OCI-M1 (cell line): ENCODE measurements around the gene STYXL1.

Experiments
- DNase-seq: peaks from one replicate; lab custom pipeline; 2025; lab: John Stamatoyannopoulos, UW

The STYXL1 gene

DNA sequence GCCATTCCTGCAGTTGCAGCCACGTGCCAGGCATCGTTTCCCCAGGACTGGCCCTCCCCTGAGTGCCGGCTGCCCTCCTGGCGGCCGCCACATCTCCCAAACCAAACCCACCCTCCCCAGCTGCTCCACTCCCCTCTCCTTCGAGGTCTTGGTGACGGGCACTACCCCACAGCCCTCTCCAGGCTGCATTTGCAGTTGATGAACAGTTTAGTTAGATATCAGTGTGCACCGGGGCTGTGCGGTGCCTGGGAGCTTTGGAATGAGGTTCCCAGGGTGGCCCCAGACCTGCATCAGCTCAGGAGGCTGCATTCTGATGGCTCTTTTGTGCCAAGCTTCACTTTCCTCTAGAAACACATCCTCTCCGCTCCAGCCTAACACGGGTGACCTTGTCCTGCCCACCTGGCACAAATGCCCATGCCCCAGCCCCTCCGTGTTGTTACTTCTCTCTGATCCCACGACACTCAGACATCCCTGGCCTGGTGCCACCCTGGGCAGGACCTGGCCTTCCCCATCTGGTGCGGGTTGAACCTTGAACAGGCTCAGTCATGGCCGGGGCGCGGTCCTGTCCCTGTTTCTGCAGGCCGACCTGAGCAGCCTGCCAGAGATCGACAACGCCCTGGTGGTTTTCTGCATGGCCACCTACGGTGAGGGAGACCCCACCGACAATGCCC lies 67.9 kb downstream of the STYXL1 start:
- no peak for DNase-seq

DNA sequence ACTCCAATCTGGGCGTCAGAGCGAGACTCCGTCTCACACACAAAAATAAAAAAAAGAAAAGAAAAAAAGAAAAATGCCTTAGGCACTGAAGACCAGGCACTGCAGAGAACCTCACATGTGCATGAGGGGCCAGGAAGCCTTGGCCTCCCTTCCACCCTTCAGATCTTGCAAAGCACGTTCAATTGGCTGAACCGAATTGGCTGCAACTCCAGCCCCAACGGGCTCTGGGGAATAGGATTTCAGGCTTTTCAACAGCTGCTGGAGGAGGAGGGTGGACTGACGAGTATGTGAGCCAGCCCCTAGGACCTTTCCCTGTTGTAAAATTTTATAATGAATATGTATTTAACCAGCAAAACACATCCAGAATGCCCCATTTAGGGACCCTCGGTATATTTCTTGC lies 70.1 kb downstream of the STYXL1 start:
- no peak for DNase-seq

DNA sequence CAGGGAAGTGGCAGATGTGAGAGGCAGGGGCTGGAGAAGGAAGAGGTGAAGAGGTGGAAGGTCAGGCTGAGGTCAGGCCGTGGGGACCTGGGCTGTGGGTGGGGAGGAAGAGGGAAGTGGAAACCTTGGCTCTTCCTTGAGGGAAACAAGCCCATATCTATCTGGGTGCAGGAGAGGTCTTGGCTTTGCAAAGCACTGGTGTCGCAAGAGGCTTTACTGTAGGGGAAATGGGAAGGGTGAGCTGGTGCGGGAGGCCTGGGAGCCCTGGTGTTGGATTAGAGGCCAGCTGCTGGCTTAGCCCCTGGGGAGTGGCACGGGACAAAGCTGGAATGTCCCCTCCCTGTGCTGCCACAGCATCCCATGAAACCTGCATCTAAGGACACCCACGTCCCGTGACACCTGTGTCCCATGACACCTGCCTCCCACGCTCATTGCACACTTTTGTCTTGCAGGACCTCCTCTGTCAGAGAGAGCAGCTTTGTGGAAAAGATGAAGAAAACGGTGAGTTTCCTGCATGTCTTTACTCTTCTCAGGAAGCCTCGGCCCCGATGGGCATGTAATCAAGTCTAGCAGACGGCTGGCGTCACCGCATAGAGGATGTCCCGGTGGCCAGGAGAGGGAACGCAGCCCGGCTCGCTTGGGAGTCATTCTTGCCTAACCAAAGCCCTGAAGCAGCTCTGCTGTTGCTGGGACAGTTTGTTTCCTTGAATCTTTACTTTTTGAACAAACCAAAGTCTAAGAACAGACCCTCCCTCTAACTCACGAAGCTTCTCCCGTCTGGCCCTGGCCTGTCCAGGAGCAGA lies 75.6 kb downstream of the STYXL1 start:
- DNase-seq = no peak

DNA sequence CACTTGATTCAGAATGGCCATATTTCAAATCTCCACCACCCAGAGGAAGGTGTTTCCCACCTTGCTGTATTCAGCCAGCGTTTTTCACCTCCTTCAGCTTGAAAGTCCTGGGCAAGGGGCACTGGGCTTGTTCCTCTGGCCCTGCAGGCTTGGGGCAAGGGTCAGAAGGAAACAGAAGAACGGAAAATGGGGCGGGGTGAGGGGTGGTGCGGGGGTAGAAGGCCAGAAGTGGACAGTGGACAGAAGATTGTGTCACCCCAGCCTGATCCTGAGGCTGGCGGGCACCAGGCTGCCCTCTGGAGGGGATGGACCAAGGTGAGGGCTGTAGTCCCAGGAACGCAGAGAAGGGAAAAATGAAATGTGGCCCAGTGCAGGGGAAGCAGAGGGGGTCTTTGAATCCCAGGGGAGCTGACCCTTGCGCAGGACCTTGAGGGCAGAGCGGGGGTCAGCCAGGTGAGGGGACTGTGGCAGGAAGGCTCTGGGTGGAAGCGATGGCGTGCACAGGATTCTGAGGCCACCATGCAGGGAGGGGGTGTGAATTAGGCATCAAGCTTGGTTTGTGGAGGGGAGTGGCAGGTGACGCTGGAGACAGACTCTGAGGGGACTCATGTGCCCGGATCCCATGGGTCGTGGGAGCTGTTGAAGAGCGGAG lies 76.4 kb downstream of the STYXL1 start:
- no peak for DNase-seq

DNA sequence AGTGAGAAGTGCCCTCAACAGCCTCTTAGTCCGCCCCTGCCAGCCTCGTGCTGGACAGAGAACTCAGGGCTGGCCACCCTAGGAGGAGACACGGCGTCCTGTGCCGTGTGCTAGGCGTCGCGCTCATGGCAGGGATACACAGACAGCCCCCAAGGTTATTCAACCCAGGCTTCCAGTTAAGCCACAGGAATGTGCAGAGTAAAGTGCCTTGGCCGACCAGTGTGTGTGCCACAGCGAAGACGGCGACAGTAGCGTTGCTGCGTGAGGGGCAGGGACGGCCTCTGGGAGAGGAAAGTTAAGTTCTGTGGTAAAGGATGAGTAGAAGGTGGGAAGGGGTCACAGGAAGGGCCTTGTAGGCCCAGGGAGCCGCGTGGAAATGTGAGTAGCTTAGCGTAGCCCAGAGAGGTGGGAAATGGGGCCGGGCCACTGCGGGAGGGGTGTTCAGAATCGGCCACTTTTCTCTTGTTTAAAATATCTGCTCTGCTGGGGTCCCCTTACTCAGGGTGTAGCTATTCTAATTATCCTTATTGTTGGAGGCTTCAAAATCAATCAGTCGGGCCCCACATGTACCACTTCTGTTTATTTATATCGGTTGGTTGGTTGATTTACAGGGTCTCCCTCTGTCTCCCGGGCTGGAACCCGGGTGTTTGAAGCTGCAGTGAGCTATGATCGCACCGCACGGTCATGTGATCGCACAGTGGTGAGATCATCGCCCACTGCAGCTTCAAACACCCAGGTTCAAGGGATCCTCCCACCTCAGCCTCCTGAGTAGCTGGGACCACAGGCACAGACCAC lies 77.9 kb downstream of the STYXL1 start:
- no peak for DNase-seq

DNA sequence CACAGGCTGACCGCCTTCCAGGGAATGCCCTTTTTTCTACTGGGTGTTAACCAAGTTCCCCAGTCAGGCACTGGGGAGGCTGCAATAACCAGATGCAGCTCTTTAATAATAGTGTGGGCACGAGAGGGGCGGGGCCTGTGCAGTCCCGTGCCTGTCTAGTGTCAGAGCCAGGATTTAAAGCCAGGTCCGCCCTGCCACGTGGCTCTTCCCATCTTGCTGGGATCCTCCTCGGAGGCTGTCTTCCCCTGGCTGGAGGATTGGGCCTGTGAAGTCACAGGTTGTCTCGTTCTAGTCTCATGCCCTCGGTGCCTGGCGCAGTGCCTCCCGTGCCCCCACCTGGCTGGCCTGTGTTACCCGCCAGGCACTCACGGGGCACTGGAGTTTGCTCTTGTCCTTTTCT lies 78.6 kb downstream of the STYXL1 start:
- no peak for DNase-seq

DNA sequence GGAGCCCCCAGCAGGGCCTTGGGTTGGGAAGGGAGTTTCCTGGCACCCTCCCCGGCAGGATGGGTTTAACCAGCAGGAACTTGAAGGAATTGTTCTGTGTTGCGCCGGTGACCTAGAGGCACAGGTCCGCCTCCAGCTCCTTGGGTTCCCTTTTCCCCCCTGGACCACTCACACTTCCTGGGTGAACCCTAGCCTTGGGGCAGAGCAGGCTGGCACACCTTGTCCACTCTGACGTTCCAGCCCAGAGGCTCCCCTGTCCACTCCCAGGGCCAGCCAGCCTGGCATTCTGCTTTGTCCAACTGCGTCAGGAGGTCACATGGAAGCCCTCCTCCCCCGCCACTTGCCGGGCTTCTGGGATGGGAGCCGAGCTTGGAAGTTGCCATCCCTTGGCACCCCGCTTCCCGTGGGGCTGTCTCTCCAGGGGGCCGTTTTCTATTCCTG lies 79.2 kb downstream of the STYXL1 start:
- DNase-seq = no peak

DNA sequence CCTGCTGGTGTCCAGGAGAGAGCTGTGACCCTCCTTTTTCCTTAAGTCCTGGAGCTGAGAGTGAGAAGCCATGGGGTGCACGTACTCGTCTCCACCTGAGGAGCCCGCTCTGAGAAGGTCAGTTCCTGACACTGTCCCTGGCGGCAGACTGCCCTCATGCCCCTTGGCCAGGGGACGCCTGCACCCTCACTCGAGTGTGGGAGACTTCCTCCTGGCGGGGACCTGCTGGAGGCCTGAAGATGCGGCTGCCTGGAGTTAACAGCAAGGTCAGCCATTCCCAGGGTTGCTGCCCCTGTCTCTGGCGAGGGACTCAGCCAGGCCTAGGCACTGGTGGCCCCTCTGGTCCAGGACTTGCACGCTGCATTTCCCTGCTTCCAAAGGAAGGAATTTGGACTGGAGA lies 79.8 kb downstream of the STYXL1 start:
- no peak for DNase-seq

DNA sequence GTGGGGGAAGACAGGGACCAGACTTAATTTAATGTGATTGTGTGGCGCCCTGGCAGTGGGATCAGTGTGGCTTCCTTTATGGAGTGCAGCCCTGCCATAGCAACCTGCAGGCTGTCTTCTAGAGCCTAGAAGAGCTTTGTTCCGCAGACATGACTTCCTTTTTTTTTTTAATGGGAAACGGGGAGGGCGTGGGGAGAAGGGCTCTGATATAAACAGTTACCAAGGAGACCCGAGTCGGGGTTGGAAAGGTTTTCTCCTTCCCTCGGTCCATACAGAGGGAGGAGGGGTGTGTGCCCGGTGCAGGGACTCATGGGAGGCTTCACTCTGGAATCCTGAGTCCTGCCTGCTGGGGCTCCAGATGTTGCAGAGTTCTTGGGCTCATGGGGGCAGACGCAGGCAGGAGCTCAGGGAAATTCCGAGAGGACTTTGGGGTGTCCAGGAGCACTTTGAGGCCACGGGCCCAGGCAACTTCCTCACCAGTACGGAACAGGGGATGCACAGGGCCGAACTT lies 80.3 kb downstream of the STYXL1 start:
- peak; percentile 60 for DNase-seq

DNA sequence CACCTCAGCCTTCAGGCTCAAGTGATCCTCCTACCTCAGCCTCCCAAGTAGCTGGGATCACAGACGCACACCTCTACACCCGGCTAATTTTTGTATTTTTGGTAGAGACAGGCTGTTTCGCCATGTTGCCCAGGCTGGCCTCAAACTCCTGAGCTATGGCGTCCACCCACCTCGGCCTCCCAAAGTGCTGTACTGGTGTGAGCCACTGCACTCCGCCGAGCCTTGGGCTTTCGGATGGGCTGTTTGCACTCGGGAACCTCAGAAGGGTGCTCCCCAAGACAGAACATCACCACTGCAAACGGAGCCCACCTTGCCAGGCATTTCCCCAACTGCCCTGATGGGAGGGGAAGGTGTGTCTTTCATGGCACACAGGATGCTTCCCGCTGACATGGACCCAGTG lies 80.7 kb downstream of the STYXL1 start:
- no peak for DNase-seq

DNA sequence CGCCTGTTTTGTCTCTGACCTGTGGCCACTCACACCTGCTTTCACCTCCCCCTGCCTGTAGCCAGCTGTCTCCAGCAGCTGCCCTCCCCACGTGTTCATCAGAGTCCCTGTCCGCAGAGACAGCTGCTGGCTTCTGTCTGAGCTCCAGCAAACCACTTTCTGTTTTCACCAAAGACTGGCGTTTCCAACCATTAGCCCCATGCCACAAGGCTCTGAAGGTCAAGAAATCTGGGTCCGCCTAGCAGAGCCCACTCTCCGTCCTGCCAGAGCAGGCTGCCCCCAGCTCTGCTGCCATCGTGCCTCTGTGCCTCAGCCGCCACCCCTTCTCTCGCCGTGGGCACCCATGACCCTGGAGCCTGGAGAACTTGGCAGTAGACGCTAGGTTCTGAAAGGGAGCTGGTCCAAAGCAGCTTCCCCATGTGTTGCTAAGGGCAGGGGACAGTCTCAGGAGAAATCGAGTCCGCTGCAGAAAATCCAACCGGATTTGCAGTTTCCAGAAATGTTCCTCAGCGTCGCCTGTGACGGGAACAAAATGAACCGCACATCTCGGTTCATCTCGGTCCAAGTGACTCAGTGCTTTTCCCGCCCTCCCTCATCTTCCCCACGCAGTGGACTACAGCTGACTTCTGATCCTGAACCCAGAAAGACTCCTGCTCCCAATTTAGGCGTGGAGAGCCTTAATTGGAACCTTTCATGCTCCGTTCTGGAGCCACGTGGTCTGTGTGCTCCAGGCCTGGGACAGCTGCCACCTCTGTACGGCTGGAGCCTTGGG lies 81.4 kb downstream of the STYXL1 start:
- no peak for DNase-seq

DNA sequence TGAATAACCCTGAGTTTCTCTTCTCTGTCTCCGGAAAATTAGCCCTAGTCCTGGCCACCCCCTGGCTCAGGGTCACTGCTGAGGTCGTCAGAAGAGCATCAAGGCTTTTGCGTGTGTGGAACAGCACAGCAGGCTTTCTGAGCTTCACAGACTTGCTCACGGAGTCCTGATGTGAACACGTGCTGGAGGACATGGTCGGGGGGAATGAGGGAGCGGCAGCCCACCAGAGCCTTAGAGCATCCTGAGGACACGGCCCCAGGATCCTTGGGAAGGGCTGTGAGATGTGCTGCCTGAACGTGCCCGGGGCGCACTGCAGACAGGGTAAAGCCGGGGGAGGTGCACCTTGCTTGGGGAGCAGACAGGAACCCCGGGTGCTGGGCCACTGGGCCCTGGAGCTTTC lies 82.2 kb downstream of the STYXL1 start:
- DNase-seq = no peak

DNA sequence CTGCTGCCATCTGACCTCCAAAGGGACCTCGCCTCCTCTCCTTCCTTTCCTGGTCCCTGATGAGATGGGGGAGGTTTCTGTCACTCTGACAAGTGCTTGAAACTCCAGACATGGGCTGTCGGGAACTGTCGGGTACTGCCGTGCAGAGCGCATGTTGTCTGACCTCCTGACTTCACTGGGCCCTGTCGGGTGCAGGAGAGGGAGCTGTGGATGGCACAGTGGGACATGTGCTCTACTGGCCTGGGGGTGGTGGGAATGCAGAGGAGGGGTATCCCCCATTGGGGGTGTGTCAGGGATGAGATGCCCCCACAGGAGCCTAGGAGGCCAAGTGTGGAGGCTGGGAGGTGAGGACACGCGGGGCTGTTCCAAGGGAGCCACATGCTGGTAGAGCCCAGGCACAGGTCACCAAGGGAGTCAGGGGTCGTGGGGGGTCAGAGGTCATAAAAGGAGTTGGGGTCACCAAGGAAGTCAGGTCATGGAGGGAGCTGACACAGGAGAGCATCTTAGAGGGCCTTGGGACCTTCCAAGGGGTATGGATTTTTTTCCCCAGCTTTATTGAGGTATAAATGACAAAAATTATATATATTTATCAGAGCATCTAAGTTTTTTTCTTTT lies 84.3 kb downstream of the STYXL1 start:
- no peak for DNase-seq

DNA sequence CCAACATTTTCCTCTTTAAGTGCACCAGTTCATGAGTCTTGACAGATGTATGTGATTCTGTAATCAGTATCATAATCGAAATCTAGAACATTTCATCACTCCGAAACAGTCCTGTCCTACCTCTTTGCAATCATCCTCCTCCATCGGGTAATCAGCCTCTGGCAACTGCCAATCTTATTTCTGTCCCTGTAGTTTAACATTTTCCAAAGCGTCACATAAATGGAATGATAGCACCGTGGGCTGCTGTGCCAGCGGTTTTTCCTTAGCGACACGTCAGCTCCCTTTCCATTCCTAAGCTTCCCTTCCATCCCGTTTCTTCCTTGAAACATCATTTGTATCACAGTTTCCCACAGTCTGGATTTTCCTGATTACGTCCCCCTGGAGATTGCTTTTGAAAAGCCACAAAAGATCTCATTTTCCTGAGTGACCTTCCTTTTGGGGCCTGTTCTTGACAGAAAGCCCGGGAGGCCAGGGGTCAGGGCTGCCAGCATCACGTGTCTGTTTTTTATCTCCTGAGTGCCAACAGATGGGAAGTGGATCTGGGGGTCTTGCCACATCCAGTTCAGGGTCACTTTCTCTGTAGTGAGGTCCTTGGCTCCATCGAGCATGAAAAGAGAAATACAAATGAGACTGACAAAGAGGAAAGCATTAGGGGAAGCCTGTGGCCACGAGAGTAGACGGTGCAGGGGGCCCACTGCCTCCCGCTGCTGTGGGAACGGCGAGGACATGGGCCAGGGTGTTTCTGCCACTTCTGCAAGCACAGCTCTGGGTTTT lies 85.0 kb downstream of the STYXL1 start:
- no peak for DNase-seq

DNA sequence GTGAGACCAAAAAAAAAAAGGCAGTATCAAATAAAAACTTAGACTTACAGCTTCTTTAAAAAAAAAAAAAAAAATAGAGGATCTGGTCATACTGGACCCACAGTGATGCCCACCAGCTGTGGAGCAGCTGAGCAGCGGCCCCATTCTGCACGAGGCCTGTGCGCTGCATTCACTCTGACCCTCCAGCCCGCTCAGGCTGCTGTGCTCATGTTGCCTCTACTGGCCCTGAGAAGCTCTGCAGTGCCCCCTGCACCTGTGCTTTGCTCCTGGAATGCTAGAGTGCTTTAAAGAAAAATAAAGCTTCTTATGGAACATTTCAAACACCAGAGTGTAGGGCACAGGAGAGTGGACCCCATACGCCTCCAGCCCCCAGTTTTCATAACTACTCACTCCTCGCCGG lies 86.6 kb downstream of the STYXL1 start:
- no peak for DNase-seq

DNA sequence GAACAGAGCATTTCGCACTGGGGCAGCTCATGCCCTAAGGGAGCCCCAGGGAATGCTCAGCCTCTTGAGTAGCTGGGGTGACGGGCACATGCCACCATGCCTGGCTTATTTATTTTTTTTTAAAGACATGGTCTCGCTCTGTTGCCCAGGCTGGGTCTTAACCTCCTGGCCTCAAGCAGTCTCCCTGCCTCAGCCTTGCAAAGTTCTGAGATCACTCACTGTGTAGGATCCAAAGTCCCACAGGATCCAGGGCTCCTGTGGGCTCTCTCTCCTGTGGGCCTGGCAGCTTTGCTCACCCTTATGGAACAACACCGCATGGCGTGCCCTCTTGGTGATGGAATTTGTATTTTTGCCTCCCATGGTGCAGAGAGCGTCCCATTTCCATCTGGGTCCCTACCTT lies 87.4 kb downstream of the STYXL1 start:
- DNase-seq = no peak

DNA sequence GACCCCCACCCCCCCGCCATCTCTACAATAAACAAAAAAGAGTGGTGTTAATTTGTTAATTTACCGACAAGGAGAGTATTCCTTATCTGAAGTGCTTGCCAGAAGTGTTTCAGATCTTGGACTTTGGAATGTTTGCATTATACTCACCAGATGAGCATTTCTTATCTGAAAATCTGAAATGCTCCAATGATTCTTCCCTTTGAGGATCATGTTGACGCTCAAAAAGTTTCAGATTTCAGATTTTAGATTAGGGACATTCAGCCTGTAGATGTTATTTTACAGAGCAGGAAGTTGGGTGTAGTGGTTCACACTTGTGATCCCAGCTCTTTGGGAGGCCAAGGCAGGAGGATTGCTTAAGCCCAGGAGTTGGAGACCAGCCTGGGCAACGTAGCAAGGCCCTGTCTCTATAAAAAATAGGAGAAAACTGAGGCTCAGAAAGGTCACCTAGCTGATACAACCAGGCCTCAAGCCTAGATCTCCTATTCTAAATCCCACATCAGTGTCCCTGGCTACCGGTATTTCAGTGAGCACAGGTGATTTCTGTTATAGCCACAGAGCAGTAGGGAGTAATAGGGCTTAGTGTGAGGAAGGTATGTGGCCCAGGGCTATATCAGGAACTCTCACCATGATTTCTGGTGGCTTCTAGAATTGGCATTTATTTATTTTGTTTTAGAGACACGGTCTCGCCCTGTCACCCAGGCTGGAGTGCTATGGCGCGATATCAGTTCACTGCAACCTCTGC lies 88.8 kb downstream of the STYXL1 start:
- DNase-seq = no peak

DNA sequence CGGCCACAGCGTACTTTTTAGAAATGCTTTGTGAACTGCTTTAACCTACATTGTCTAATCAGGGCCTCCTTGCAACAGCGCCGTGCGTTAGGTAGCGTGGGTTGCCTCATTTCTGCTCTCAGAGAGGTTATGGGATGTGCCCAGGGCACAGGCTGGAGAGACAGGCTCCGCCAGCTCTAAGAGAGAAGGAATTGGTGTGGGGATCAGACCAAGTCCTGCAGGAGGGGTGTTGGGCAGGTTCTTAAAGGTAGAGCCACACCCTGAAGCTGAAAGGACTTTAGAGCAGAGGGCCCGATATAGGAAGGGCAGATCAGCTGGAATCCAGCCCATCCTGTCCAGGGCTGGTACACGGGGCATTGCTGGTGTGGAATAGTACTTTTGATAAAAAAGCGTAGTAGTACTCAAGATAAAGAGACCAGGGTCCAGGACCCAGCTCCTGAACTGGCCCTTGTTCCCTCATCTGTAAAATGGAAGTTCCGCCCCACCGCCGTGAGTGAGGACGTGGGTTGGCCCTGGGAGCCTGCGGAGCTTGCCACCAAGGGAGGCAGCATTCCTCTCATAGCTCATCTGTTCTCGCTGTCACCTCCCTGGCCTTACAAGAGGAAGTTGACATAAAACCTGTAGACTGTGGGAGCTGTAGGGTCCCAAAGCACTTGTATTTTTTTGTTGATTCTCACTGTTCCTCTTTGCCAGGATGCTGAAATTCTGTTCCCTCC lies 90.6 kb downstream of the STYXL1 start:
- no peak for DNase-seq
